Neuronal stem cell (in vitro differentiated cells): ENCODE results near the gene NOP10.

Experiments used
- DNase-seq: peaks from one replicate; pipeline ENCODE4 v3.0.0-alpha.2; 2013; ENCODE audit warnings: low spot score
- H2AFZ ChIP-seq: one replicate; pipeline ENCODE4 v1.6.1; 2013; ENCODE audit warnings: mild to moderate bottlenecking, low read length, inconsistent platforms
- H2AK5ac ChIP-seq: 2 replicates; pipeline ENCODE4 v1.6.1; 2013; ENCODE audit warnings: low read depth, mild to moderate bottlenecking, inconsistent platforms, low read length, moderate library complexity, mixed read lengths
- H2BK120ac ChIP-seq: 2 replicates; pipeline ENCODE4 v1.6.1; 2013; ENCODE audit warnings: low read depth, mild to moderate bottlenecking, inconsistent platforms, low read length, moderate library complexity, mixed read lengths
- H2BK12ac ChIP-seq: one replicate; pipeline ENCODE4 v1.6.1; 2013; ENCODE audit warnings: low read length, inconsistent platforms
- H2BK15ac ChIP-seq: 2 replicates; pipeline ENCODE4 v1.6.1; 2013; ENCODE audit warnings: mild to moderate bottlenecking, low read length, inconsistent platforms, mixed read lengths
- H2BK5ac ChIP-seq: one replicate; pipeline ENCODE4 v1.6.1; 2013; ENCODE audit warnings: inconsistent platforms, mild to moderate bottlenecking, low read length, moderate library complexity
- H3K14ac ChIP-seq: one replicate; pipeline ENCODE4 v1.6.1; 2013; ENCODE audit warnings: low read length, inconsistent platforms
- H3K18ac ChIP-seq: 2 replicates; pipeline ENCODE4 v1.6.1; 2013; ENCODE audit warnings: low read length, inconsistent platforms
- H3K23ac ChIP-seq: 2 replicates; pipeline ENCODE4 v1.6.1; 2013; ENCODE audit warnings: low read depth, mild to moderate bottlenecking, mixed read lengths, low read length, inconsistent platforms; ENCODE audit not compliant: poor library complexity
- H3K27ac ChIP-seq: replicated peaks from 3 replicates; pipeline ENCODE4 v1.5.1; 2013; ENCODE audit warnings: low read length, inconsistent platforms
- H3K27me3 ChIP-seq, 3 experiments: 2 replicates each; pipeline ENCODE4 v1.6.1; 2013; ENCODE audit warnings: low read length in 3 of 3, mild to moderate bottlenecking in 2 of 3, inconsistent platforms in 1 of 3, low read depth in 1 of 3, mixed read lengths in 1 of 3, moderate library complexity in 1 of 3; ENCODE audit not compliant: control insufficient read depth in 3 of 3, insufficient read depth in 3 of 3
- H3K36me3 ChIP-seq, 2 donors: replicated peaks in 1 of 2; 2 replicates each; pipeline ENCODE4 v1.6.1; 2013; ENCODE audit warnings: low read length in 2 of 2; ENCODE audit not compliant: control insufficient read depth in 2 of 2, insufficient read depth in 2 of 2
- H3K4ac ChIP-seq: 2 replicates; pipeline ENCODE4 v1.6.1; 2013; ENCODE audit warnings: inconsistent platforms, mild to moderate bottlenecking, low read length, moderate library complexity
- H3K4me1 ChIP-seq, 2 donors: 1 replicate in 1 of 2; 2 replicates in 1 of 2; pipeline ENCODE4 v1.6.1; 2013; ENCODE audit warnings: low read length in 2 of 2, low read depth in 1 of 2; ENCODE audit not compliant: control insufficient read depth in 2 of 2, insufficient read depth in 1 of 2
- H3K4me2 ChIP-seq: one replicate; pipeline ENCODE4 v1.6.1; 2013; ENCODE audit warnings: mild to moderate bottlenecking, low read length, inconsistent platforms; ENCODE audit not compliant: insufficient read depth, poor library complexity, severe bottlenecking
- H3K4me3 ChIP-seq, 2 donors: 2 replicates each; pipeline ENCODE4 v1.5.1; 2013; ENCODE audit warnings: low read length in 2 of 2, mild to moderate bottlenecking in 2 of 2, inconsistent platforms in 1 of 2, moderate library complexity in 1 of 2
- H3K79me1 ChIP-seq: one replicate; pipeline ENCODE4 v1.6.1; 2013; ENCODE audit warnings: low read depth, mild to moderate bottlenecking, inconsistent platforms, low read length, moderate library complexity
- H3K9ac ChIP-seq: one replicate; pipeline ENCODE4 v1.6.1; 2013; ENCODE audit warnings: mild to moderate bottlenecking, low read depth, low read length, inconsistent platforms; ENCODE audit not compliant: poor library complexity
- H3K9me3 ChIP-seq, 2 donors: replicated peaks in 1 of 2; 2 replicates each; pipeline versions ENCODE3 to v1.6.1; 2013; ENCODE audit warnings: low read length in 2 of 2, mild to moderate bottlenecking in 2 of 2, inconsistent platforms in 1 of 2, low read depth in 1 of 2, mixed read lengths in 1 of 2, moderate library complexity in 1 of 2; ENCODE audit not compliant: control insufficient read depth in 2 of 2, insufficient read depth in 1 of 2
- H4K8ac ChIP-seq: one replicate; pipeline ENCODE4 v1.6.1; 2013; ENCODE audit warnings: low read depth, mild to moderate bottlenecking, inconsistent platforms, low read length, moderate library complexity
- H4K91ac ChIP-seq: one replicate; pipeline ENCODE4 v1.6.1; 2013; ENCODE audit warnings: low read length, low read depth, mild to moderate bottlenecking, inconsistent platforms; ENCODE audit not compliant: poor library complexity
- WGBS, 2 donors: extraction: QIAGEN DNeasy Blood & Tissue Kit; methylation state at CpG; one replicate each; pipeline ENCODE4 v1.1.7; 2013; ENCODE audit warnings: missing lambda C conversion rate in 2 of 2, mixed read lengths in 1 of 2; ENCODE audit not compliant: insufficient read length in 2 of 2, insufficient replicate concordance in 1 of 2; ENCODE audit errors: extremely low coverage in 2 of 2; 5-methylcytosine and 5-hydroxymethylcytosine counted together

Gene NOP10

GRCh38 chr15:34331809-34332208, 11.1 kb downstream of the NOP10 start:
- H3K23ac ChIP-seq, result no peak overlapping the region
- H3K9me3 ChIP-seq, result no peaks in the 10 kb centered on the region
- H3K9ac ChIP-seq, result no peak overlapping the region
- no peak overlapping the region for H2BK5ac ChIP-seq
- H2BK15ac ChIP-seq, result no peak overlapping the region
- H2AK5ac ChIP-seq, result no peak overlapping the region
- H3K18ac ChIP-seq, result no peak overlapping the region
- no peak overlapping the region for H2BK12ac ChIP-seq
- no peak overlapping the region for H3K27ac ChIP-seq
- H2BK120ac ChIP-seq, result no peak overlapping the region
- WGBS, 2 donors, result 100% methylated on average over 1 of the region's 2 CpGs; no CpG with 5 or more reads in 1 of the 2 donors
- H4K8ac ChIP-seq, result no peak overlapping the region
- H3K4me1 ChIP-seq, result peaks cover under 1 to 1% of the 10 kb centered on the region in 2 donors
- no peak overlapping the region for H3K4me2 ChIP-seq
- H3K36me3 ChIP-seq, result no peaks in the 10 kb centered on the region
- no peak for DNase-seq
- no peak overlapping the region for H3K14ac ChIP-seq
- no peak overlapping the region for H4K91ac ChIP-seq
- no peak overlapping the region for H3K4ac ChIP-seq
- H3K79me1 ChIP-seq, result no peaks in the 10 kb centered on the region
- no peaks in the 10 kb centered on the region for H3K27me3 ChIP-seq
- H2AFZ ChIP-seq, result no peak overlapping the region
- no peak overlapping the region for H3K4me3 ChIP-seq

GRCh38 chr15:34330279-34330678, 12.7 kb downstream of the NOP10 start:
- H3K14ac ChIP-seq, result no peak overlapping the region
- no peak overlapping the region for H2BK5ac ChIP-seq
- no peaks in the 10 kb centered on the region for H3K36me3 ChIP-seq
- H3K27me3 ChIP-seq, result no peaks in the 10 kb centered on the region
- H3K4me3 ChIP-seq, result no peak overlapping the region
- no peak for DNase-seq
- H3K27ac ChIP-seq, result no peak overlapping the region
- H3K18ac ChIP-seq, result no peak overlapping the region
- H3K79me1 ChIP-seq, result no peaks in the 10 kb centered on the region
- H2BK12ac ChIP-seq, result no peak overlapping the region
- H4K91ac ChIP-seq, result no peak overlapping the region
- H3K23ac ChIP-seq, result no peak overlapping the region
- no peak overlapping the region for H2BK15ac ChIP-seq
- no peak overlapping the region for H2BK120ac ChIP-seq
- no peak overlapping the region for H3K4ac ChIP-seq
- no peaks in the 10 kb centered on the region for H3K4me1 ChIP-seq
- no peaks in the 10 kb centered on the region for H3K9me3 ChIP-seq
- WGBS, 2 donors, result no CpG with 5 or more reads among the region's 5 CpGs
- H2AK5ac ChIP-seq, result no peak overlapping the region
- H3K9ac ChIP-seq, result no peak overlapping the region
- H3K4me2 ChIP-seq, result no peak overlapping the region
- no peak overlapping the region for H2AFZ ChIP-seq
- H4K8ac ChIP-seq, result no peak overlapping the region

GRCh38 chr15:34329006-34329405, 13.9 kb downstream of the NOP10 start:
- Histone ChIP-seq H3K36me3 (no peaks in the 10 kb centered on the region), H2AFZ (no peak overlapping the region), H3K4me1 (no peaks in the 10 kb centered on the region), H4K8ac (no peak overlapping the region), H2AK5ac (no peak overlapping the region), H3K79me1 (no peaks in the 10 kb centered on the region), H2BK120ac (no peak overlapping the region), H3K9me3 (no peaks in the 10 kb centered on the region), H2BK5ac (no peak overlapping the region), H3K23ac (no peak overlapping the region), H3K18ac (no peak overlapping the region), H3K14ac (no peak overlapping the region), H3K4ac (no peak overlapping the region), H3K4me2 (no peak overlapping the region), H3K27ac (no peak overlapping the region), H4K91ac (no peak overlapping the region), H2BK12ac (no peak overlapping the region), H3K9ac (no peak overlapping the region), H3K27me3 (no peaks in the 10 kb centered on the region), H3K4me3 (no peak overlapping the region), H2BK15ac (no peak overlapping the region)
- no peak for DNase-seq
- WGBS, 2 donors, result no CpG with 5 or more reads among the region's 2 CpGs

- Histone ChIP-seq H3K9ac (no peak overlapping the region), H2BK15ac (no peak overlapping the region), H3K27ac (no peak overlapping the region), H3K9me3 (peaks cover 0 to 2% of the 10 kb centered on the region in 2 donors), H3K4me3 (no peak overlapping the region), H4K91ac (no peak overlapping the region), H2BK12ac (no peak overlapping the region), H3K36me3 (no peaks in the 10 kb centered on the region), H3K27me3 (no peaks in the 10 kb centered on the region), H3K14ac (no peak overlapping the region), H3K4ac (no peak overlapping the region), H4K8ac (no peak overlapping the region), H3K4me2 (no peak overlapping the region), H2AK5ac (no peak overlapping the region), H3K23ac (no peak overlapping the region), H2BK120ac (no peak overlapping the region), H3K4me1 (no peaks in the 10 kb centered on the region), H3K18ac (no peak overlapping the region), H2AFZ (no peak overlapping the region), H2BK5ac (no peak overlapping the region), H3K79me1 (no peaks in the 10 kb centered on the region)
- no CpG with 5 or more reads among the region's 4 CpGs for WGBS, 2 donors
- no peak for DNase-seq
These were observed 15.0 kb downstream of the NOP10 start for GRCh38 chr15:34327906-34328305.
